SK-N-SH (cell line): ENCODE measurements around the gene WWOX. TPM values are rescaled to one million over a fixed set of nuclear protein-coding genes. Genes with fewer than 3 reads are reported as not detected.

Experiments used
- CTCF ChIA-PET: fragments of 300-600, 350-600 bp; formaldehyde crosslinking; extraction: SDS; loops from one replicate; lab custom pipeline; 2021; lab: Yijun Ruan, JAX
- POLR2A ChIA-PET: fragments of 350-600 bp; sonication (Branson Sonifier 250); formaldehyde crosslinking; extraction: SDS; loops from one replicate; lab custom pipeline; 2020; ENCODE audit warnings: antibody characterized with exemption, inconsistent platforms; lab: Yijun Ruan, JAX
- DNase-seq: peaks from one replicate; pipeline ENCODE4 v3.0.0; 2012
- H2AFZ ChIP-seq: fragments of 200-600 bp; sonication (generic); 2 replicates; pipeline ENCODE4 v1.8.1; 2016; ENCODE audit warnings: antibody characterized with exemption, mild to moderate bottlenecking, low read depth
- H3F3A ChIP-seq: fragments of 200-600 bp; sonication (generic); replicated peaks from 2 replicates; pipeline ENCODE3; 2016; ENCODE audit warnings: antibody characterized with exemption, mild to moderate bottlenecking; ENCODE audit not compliant: insufficient read depth
- H3K27ac ChIP-seq, 2 experiments: fragments of 200-500 bp in 1 of 2; fragments of 200-600 bp in 1 of 2; sonication (Bioruptor generic) in 1 of 2; sonication (generic), shearing (Covaris generic) in 1 of 2; 2 replicates each; pipeline versions ENCODE4 v1.5.1 to v1.6.1; 2014 to 2016; ENCODE audit warnings: low read depth in 2 of 2, inconsistent platforms in 1 of 2, low read length in 1 of 2, mild to moderate bottlenecking in 1 of 2, mixed read lengths in 1 of 2
- H3K27me3 ChIP-seq: fragments of 200-600 bp; sonication (generic), shearing (Covaris generic); 2 replicates; pipeline ENCODE4 v1.6.1; 2016; ENCODE audit warnings: mixed run types; ENCODE audit not compliant: insufficient read depth
- H3K36me3 ChIP-seq, 2 experiments: fragments of 200-500 bp in 1 of 2; fragments of 200-600 bp in 1 of 2; sonication (Bioruptor generic) in 1 of 2; sonication (generic) in 1 of 2; replicated peaks in 1 of 2; 2 replicates each; pipeline versions ENCODE3 to v1.5.1; 2014 to 2016; ENCODE audit warnings: low read length in 1 of 2, mild to moderate bottlenecking in 1 of 2; ENCODE audit not compliant: insufficient read depth in 2 of 2, control insufficient read depth in 1 of 2
- H3K4me1 ChIP-seq, 2 experiments: fragments of 200-500 bp in 1 of 2; fragments of 200-600 bp in 1 of 2; sonication (Bioruptor generic) in 1 of 2; sonication (generic), shearing (Covaris generic) in 1 of 2; 2 replicates each; pipeline versions ENCODE4 v1.5.1 to v1.6.1; 2014 to 2016; ENCODE audit warnings: low read depth in 1 of 2, low read length in 1 of 2, mixed run types in 1 of 2; ENCODE audit not compliant: insufficient read depth in 2 of 2, control insufficient read depth in 1 of 2
- H3K4me2 ChIP-seq: fragments of 200-600 bp; sonication (generic), shearing (Covaris generic); 2 replicates; pipeline ENCODE4 v1.6.1; 2017; ENCODE audit warnings: mixed run types
- H3K4me3 ChIP-seq, 2 experiments: fragments of 200-500 bp in 1 of 2; fragments of 200-600 bp in 1 of 2; sonication (Bioruptor generic) in 1 of 2; sonication (generic), shearing (Covaris generic) in 1 of 2; 2 replicates each; pipeline versions ENCODE4 v1.5.1 to v1.8.1; 2014 to 2016; ENCODE audit warnings: low read depth in 2 of 2, inconsistent platforms in 1 of 2, low read length in 1 of 2, mild to moderate bottlenecking in 1 of 2, mixed read lengths in 1 of 2, moderate library complexity in 1 of 2
- H3K79me2 ChIP-seq: fragments of 200-600 bp; sonication (generic); 2 replicates; pipeline ENCODE4 v1.8.1; 2017; ENCODE audit warnings: mild to moderate bottlenecking; ENCODE audit not compliant: insufficient read depth
- H3K9ac ChIP-seq: fragments of 200-600 bp; sonication (generic); 2 replicates; pipeline ENCODE4 v1.6.1; 2017; ENCODE audit warnings: mixed run types
- H3K9me2 ChIP-seq: fragments of 200-600 bp; sonication (generic); 2 replicates; pipeline ENCODE4 v1.6.1; 2017; ENCODE audit warnings: mixed run types
- H3K9me3 ChIP-seq: fragments of 200-600 bp; sonication (generic); 2 replicates; pipeline ENCODE4 v1.6.1; 2017; ENCODE audit warnings: mixed run types, mild to moderate bottlenecking, moderate library complexity
- H4K20me1 ChIP-seq: fragments of 200-600 bp; sonication (generic); 2 replicates; pipeline ENCODE4 v1.6.1; 2017; ENCODE audit warnings: mild to moderate bottlenecking, mixed run types; ENCODE audit not compliant: insufficient read depth
- CHD2 ChIP-seq: fragments of 150-350 bp; IDR thresholded peaks from 2 replicates; pipeline ENCODE4 v1.6.1; 2018; ENCODE audit warnings: low read length; ENCODE audit not compliant: partially characterized antibody
- EP300 ChIP-seq, 2 experiments: IDR thresholded peaks; 2 replicates each; pipeline versions ENCODE4 v1.4.0 to v1.6.1; 2012; ENCODE audit warnings: borderline replicate concordance in 1 of 2, low read depth in 1 of 2, low read length in 1 of 2
- EZH2phosphoT487 ChIP-seq: fragments of 200-600 bp; sonication (generic); IDR thresholded peaks from 2 replicates; pipeline ENCODE4 v1.6.1; 2017; ENCODE audit warnings: low read depth, mixed run types, mild to moderate bottlenecking, antibody characterized with exemption, moderate library complexity, borderline replicate concordance
- FOSL2 ChIP-seq: IDR thresholded peaks from 2 replicates; pipeline ENCODE4 v1.4.0; 2012; ENCODE audit warnings: low read depth, mild to moderate bottlenecking, moderate library complexity, borderline replicate concordance
- FOXJ3 ChIP-seq: sonication (generic); formaldehyde crosslinking; IDR thresholded peaks from 2 replicates; pipeline ENCODE4 v1.5.1; 2020; ENCODE audit warnings: mild to moderate bottlenecking, missing genetic modification reagents
- GATA2 ChIP-seq: sonication (generic); formaldehyde crosslinking; IDR thresholded peaks from 2 replicates; pipeline ENCODE4 v1.5.0; 2020; ENCODE audit warnings: mild to moderate bottlenecking, missing genetic modification reagents
- JUND ChIP-seq: IDR thresholded peaks from 2 replicates; pipeline ENCODE4 v1.4.0; 2012
- MAX ChIP-seq: IDR thresholded peaks from 2 replicates; pipeline ENCODE4 v1.4.0; 2012; ENCODE audit warnings: low read depth
- MEF2A ChIP-seq: IDR thresholded peaks from 2 replicates; pipeline ENCODE4 v1.4.0; 2012; ENCODE audit warnings: low read depth, borderline replicate concordance
- NFIC ChIP-seq: IDR thresholded peaks from 2 replicates; pipeline ENCODE4 v1.4.0; 2012; ENCODE audit warnings: borderline replicate concordance
- PBX3 ChIP-seq: IDR thresholded peaks from 2 replicates; pipeline ENCODE4; 2012
- POLR2AphosphoS5 ChIP-seq: IDR thresholded peaks from 2 replicates; pipeline ENCODE4 v1.6.1; 2012; ENCODE audit warnings: low read depth, low read length
- RAD21 ChIP-seq: IDR thresholded peaks from 2 replicates; pipeline ENCODE4 v1.6.1; 2012; ENCODE audit warnings: mild to moderate bottlenecking, low read length
- SIN3A ChIP-seq: IDR thresholded peaks from 2 replicates; pipeline ENCODE4 v1.6.1; 2012; ENCODE audit warnings: low read depth, mild to moderate bottlenecking, low read length, moderate library complexity, borderline replicate concordance
- SMC3 ChIP-seq: IDR thresholded peaks from 2 replicates; pipeline ENCODE4 v1.6.1; 2012; ENCODE audit warnings: low read depth, low read length, improper control_type of control experiment
- TAF1 ChIP-seq: IDR thresholded peaks from 2 replicates; pipeline ENCODE4 v1.6.1; 2012; ENCODE audit warnings: low read depth, mild to moderate bottlenecking, low read length, moderate library complexity, borderline replicate concordance
- TCF12 ChIP-seq: IDR thresholded peaks from 2 replicates; pipeline ENCODE4 v1.4.0; 2012
- USF2 ChIP-seq: fragments of 150-350 bp; IDR thresholded peaks from 2 replicates; pipeline ENCODE4 v1.6.1; 2017; ENCODE audit warnings: antibody characterized with exemption, low read length, low read depth, borderline replicate concordance
- YY1 ChIP-seq: IDR thresholded peaks from 2 replicates; pipeline ENCODE4 v1.4.0; 2012; ENCODE audit warnings: low read depth, mild to moderate bottlenecking
- WGBS: methylation state at CpG from one replicate; pipeline ENCODE4 v1.1.6; 2017; ENCODE audit warnings: low lambda C conversion rate; 5-methylcytosine and 5-hydroxymethylcytosine counted together
- polyA plus RNA-seq, 3 experiments: library from polyadenylated mRNA; depleted of rRNA; stranded (reverse); fragments of >200 nt; gene quantifications; 2 replicates each; pipeline ENCODE4 v1.2.3, GENCODE V29; 2012

The WWOX gene
- polyA plus RNA-seq, 1 of the 3 experiments (the other 2 are of a cell fraction), result 10.8 TPM

GRCh38 chr16:78220571-78220970 lies 121.1 kb downstream of the WWOX start (continued):
- TF ChIP-seq RAD21 (no peak), CHD2 (no peak)

GRCh38 chr16:78221892-78222291 lies 122.4 kb downstream of the WWOX start:
- no peaks in the 10 kb centered on the region for H3K79me2 ChIP-seq
- no peaks in the 10 kb centered on the region for H3K9me3 ChIP-seq
- no peak overlapping the region for H2AFZ ChIP-seq
- POLR2A ChIA-PET, result no interaction called here
- H3K36me3 ChIP-seq, result no peaks in the 10 kb centered on the region
- H3K4me2 ChIP-seq, result no peak overlapping the region
- CTCF ChIA-PET, result interaction anchor here (2.0 kb wide), 1 partner anchor 13 kb away, joined by 6 read pairs; no protein-coding TSS in a partner anchor
- H3K4me3 ChIP-seq, result no peak overlapping the region
- H3F3A ChIP-seq, result no peaks in the 10 kb centered on the region
- no peak for DNase-seq
- no peak overlapping the region for H3K27ac ChIP-seq
- WGBS, result 92% methylated on average over 6 of the region's 6 CpGs
- H4K20me1 ChIP-seq, result no peaks in the 10 kb centered on the region
- H3K27me3 ChIP-seq, result no peaks in the 10 kb centered on the region
- no peak overlapping the region for H3K9ac ChIP-seq
- H3K4me1 ChIP-seq, result no peaks in the 10 kb centered on the region
- TF ChIP-seq SIN3A (no peak), PBX3 (no peak), USF2 (no peak), FOXJ3 (CRISPR knock-in tag) (no peak), MEF2A (no peak), JUND (no peak), POLR2AphosphoS5 (no peak), SMC3 (no peak), NFIC (no peak), CHD2 (no peak), EP300 (IDR thresholded peaks at IDR 0.05; ENCODE audit: borderline replicate concordance in 1 of 2, low read depth in 1 of 2, low read length in 1 of 2) (no peak), TCF12 (no peak), YY1 (no peak), MAX (no peak), TAF1 (no peak), EZH2phosphoT487 (no peak), FOSL2 (no peak), GATA2 (CRISPR knock-in tag) (no peak)
- TF ChIP-seq, all 33 proteins: peak for 0
- no peaks in the 10 kb centered on the region for H3K9me2 ChIP-seq
